ENCODE measurements around the gene SP140. TPM values are rescaled to one million over a fixed set of nuclear protein-coding genes. Genes with fewer than 3 reads are reported as not detected.

SP140 gene
- total and polyA plus RNA-seq, 9 of the 15 experiments (the other 6 are each of a cell fraction or from before 2014, with no cell fraction given): 0.04 to 1.1 (median 0.57) TPM; not detected in 1

DNA sequence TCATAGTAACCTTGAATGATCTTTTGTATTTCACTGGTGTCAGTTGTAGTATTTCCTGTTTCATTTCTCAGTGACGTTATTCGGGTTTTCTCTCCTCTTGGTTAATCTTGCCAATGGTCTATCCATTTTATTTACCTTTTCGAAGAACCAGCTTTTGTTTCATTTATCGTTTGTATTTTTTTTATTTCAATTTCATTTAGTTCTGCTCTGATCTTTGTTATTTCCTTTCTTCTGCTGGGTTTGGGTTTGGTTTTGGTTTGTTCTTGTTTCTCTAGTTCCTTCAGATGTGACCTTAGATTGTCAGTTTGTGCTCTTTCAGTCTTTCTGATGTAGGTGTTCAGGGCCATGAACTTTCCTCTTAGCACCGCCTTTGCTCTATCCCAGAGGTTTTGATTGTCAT lies 36.7 kb downstream of the SP140 start:
- intact Hi-C loops (cut with micrococcal nuclease): no loop called here

More for the DNA sequence above, 36.7 kb downstream of the SP140 start:
- TF ChIP-seq ELF2 (CRISPR knock-in tag; IDR thresholded peaks at IDR 0.05): no peak
- TF ChIP-seq FOXO4 (CRISPR knock-in tag; IDR thresholded peaks at IDR 0.05): no peak
- TF ChIP-seq XRCC3 (IDR thresholded peaks at IDR 0.05): no peak
- no peak for TF ChIP-seq SREBF1 (IDR thresholded peaks at IDR 0.05; ENCODE audit: borderline replicate concordance, low read depth, low read length)
- TF ChIP-seq, protein P1, sequence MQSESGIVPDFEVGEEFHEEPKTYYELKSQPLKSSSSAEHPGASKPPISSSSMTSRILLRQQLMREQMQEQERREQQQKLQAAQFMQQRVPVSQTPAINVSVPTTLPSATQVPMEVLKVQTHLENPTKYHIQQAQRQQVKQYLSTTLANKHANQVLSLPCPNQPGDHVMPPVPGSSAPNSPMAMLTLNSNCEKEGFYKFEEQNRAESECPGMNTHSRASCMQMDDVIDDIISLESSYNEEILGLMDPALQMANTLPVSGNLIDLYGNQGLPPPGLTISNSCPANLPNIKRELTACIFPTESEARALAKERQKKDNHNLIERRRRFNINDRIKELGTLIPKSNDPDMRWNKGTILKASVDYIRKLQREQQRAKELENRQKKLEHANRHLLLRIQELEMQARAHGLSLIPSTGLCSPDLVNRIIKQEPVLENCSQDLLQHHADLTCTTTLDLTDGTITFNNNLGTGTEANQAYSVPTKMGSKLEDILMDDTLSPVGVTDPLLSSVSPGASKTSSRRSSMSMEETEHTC (IDR thresholded peaks at IDR 0.05): no peak
- TF ChIP-seq, protein P2, sequence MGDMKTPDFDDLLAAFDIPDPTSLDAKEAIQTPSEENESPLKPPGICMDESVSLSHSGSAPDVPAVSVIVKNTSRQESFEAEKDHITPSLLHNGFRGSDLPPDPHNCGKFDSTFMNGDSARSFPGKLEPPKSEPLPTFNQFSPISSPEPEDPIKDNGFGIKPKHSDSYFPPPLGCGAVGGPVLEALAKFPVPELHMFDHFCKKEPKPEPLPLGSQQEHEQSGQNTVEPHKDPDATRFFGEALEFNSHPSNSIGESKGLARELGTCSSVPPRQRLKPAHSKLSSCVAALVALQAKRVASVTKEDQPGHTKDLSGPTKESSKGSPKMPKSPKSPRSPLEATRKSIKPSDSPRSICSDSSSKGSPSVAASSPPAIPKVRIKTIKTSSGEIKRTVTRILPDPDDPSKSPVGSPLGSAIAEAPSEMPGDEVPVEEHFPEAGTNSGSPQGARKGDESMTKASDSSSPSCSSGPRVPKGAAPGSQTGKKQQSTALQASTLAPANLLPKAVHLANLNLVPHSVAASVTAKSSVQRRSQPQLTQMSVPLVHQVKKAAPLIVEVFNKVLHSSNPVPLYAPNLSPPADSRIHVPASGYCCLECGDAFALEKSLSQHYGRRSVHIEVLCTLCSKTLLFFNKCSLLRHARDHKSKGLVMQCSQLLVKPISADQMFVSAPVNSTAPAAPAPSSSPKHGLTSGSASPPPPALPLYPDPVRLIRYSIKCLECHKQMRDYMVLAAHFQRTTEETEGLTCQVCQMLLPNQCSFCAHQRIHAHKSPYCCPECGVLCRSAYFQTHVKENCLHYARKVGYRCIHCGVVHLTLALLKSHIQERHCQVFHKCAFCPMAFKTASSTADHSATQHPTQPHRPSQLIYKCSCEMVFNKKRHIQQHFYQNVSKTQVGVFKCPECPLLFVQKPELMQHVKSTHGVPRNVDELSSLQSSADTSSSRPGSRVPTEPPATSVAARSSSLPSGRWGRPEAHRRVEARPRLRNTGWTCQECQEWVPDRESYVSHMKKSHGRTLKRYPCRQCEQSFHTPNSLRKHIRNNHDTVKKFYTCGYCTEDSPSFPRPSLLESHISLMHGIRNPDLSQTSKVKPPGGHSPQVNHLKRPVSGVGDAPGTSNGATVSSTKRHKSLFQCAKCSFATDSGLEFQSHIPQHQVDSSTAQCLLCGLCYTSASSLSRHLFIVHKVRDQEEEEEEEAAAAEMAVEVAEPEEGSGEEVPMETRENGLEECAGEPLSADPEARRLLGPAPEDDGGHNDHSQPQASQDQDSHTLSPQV (IDR thresholded peaks at IDR 0.05): no peak
- TF ChIP-seq HNRNPLL (IDR thresholded peaks at IDR 0.05; ENCODE audit: low read depth, low read length, poor library complexity, severe bottlenecking): no peak
- TF ChIP-seq HMG20A (CRISPR knock-in tag; conservative IDR thresholded peaks at IDR 0.05): no peak
- TF ChIP-seq BACH1 (tag; IDR thresholded peaks at IDR 0.05): no peak
- no peak for TF ChIP-seq ZNF75A (CRISPR knock-in tag; IDR thresholded peaks at IDR 0.05)
- FAIRE-seq: no peak
- no peaks in the 10 kb centered on the region for H3K27me3 ChIP-seq (ENCODE audit: control insufficient read depth in 2 of 2, insufficient read depth in 2 of 2, low read length in 2 of 2)
- H3K9ac ChIP-seq (ENCODE audit: insufficient read depth in 1 of 2, low read depth in 2 of 2, low read length in 2 of 2): no peak overlapping the region
- ChIA-PET POLR2A (no interaction called here), CTCF (ENCODE audit: low intra/inter-chr PET ratio) (no interaction called here)
- in situ Hi-C loops (cut with MboI): no loop called here
- no peak for DNase-seq (ENCODE audit: extremely low read depth in 1 of 4, low spot score in 3 of 4)
- no peak overlapping the region for H3K4me3 ChIP-seq
- H4K20me1 ChIP-seq (replicated peaks; ENCODE audit: control insufficient read depth, insufficient read depth, low read length): no peaks in the 10 kb centered on the region
- no peaks in the 10 kb centered on the region; a peak in 1 of 5 replicates for H3K4me1 ChIP-seq (replicated peaks in 1 of 2; ENCODE audit: control insufficient read depth in 2 of 2, insufficient read depth in 2 of 2, low read length in 2 of 2)
- H3K4me2 ChIP-seq (ENCODE audit: insufficient read depth, low read length): no peak overlapping the region
- no peaks in the 10 kb centered on the region for H3K9me3 ChIP-seq (replicated peaks; ENCODE audit: control insufficient read depth, insufficient read depth, low read depth, low read length)
- no peak overlapping the region for H3K27ac ChIP-seq (ENCODE audit: extremely low read depth, low read depth, low read length)
- no peaks in the 10 kb centered on the region for H3K79me2 ChIP-seq (ENCODE audit: control insufficient read depth, insufficient read depth, low read length)
- no TSS peak for BruUV-seq (replicated peaks)
- no peak for ATAC-seq
- no peaks in the 10 kb centered on the region for H3K36me3 ChIP-seq (ENCODE audit: control insufficient read depth, insufficient read depth, low read length)
- no peaks in the 10 kb centered on the region for H3K9me1 ChIP-seq (ENCODE audit: control insufficient read depth, insufficient read depth, low read length)
- no peak overlapping the region for H2AFZ ChIP-seq (ENCODE audit: low read depth, low read length)
- 0% methylated on average over 5 of the region's 5 CpGs for WGBS (ENCODE audit: insufficient coverage, low coverage, missing lambda C conversion rate)
